ENCODE results near the gene DLGAP1.

GRCh38 chr18:3584897-3585460, 870.1 kb downstream of the DLGAP1 start:
- TF ChIP-seq CREM (IDR thresholded peaks at IDR 0.05; ENCODE audit: low read depth) (no peak), EZH2 (IDR thresholded peaks at IDR 0.05; ENCODE audit: borderline replicate concordance, control insufficient read depth, low read depth, low read length) (no peak), CBFB (IDR thresholded peaks at IDR 0.05; ENCODE audit: low read depth) (no peak), POLR2A (IDR thresholded peaks at IDR 0.05; ENCODE audit: low read depth, low read length) (no peak), POLR2AphosphoS2 (IDR thresholded peaks at IDR 0.05; ENCODE audit: low read depth, low read length) (no peak), GABPA (IDR thresholded peaks at IDR 0.05; ENCODE audit: low read depth) (no peak)
